ENCODE results near the gene SIMC1. TPM values are rescaled to one million over a fixed set of nuclear protein-coding genes. Genes with fewer than 3 reads are reported as not detected.

SIMC1 gene
- total and polyA plus RNA-seq, 2 of the 4 experiments (the other 2 are of a cell fraction): 8.2 to 11.7 TPM

- CTCF ChIA-PET: interaction anchor here (1.0 kb wide), 1 partner anchor 12 kb away, joined by 3 read pairs; no protein-coding TSS in a partner anchor
- no peak for TF ChIP-seq CHD1 (IDR thresholded peaks at IDR 0.05; ENCODE audit: low read depth, low read length)
- TF ChIP-seq FOS (IDR thresholded peaks at IDR 0.05; ENCODE audit: low read depth, low read length): no peak
- in situ Hi-C loops (cut with MboI; ENCODE audit: low sequenced_read_pairs) (no loop called here), intact Hi-C loops (cut with micrococcal nuclease) (loop anchor here (5.0 kb wide), 2 partner anchors 210 to 635 kb away; no protein-coding TSS in a partner anchor), dilution Hi-C loops (cut with HindIII; ENCODE audit: low sequenced_read_pairs, unreplicated experiment) (no loop called here)
- H3K4ac ChIP-seq (ENCODE audit: low read depth, low read length): peak overlapping the region; percentile 81
- peak overlapping the region; percentile 64; the same call in 1 of the 2 replicates for H3K9ac ChIP-seq (ENCODE audit: low read depth, low read length)
- peak overlapping the region; percentile 31 for H2BK5ac ChIP-seq (ENCODE audit: low read depth, low read length, poor library complexity, severe bottlenecking)
- H3K23ac ChIP-seq (ENCODE audit: low read depth, low read length): peak overlapping the region; percentile 70
- H3K14ac ChIP-seq (replicated peaks; ENCODE audit: low read depth, low read length): peak overlapping the region; percentile 94; the same call in 1 of the 2 replicates
- H2AK5ac ChIP-seq (ENCODE audit: low read depth, low read length): no peak overlapping the region
- H4K20me1 ChIP-seq (ENCODE audit: insufficient read depth, low read length): peaks cover 10% of the 10 kb centered on the region; the same call in 1 of the 2 replicates
- no peak overlapping the region for H3K27ac ChIP-seq (ENCODE audit: insufficient read depth, low read length)
- H3K4me1 ChIP-seq (ENCODE audit: control insufficient read depth, insufficient read depth, low read length): peaks cover 7% of the 10 kb centered on the region
- peak overlapping the region; percentile 73 to 93; a peak in 3 of 4 replicates for H4K8ac ChIP-seq (ENCODE audit: low read depth in 2 of 2, low read length in 2 of 2)
- peak overlapping the region; percentile 75 for H2AK9ac ChIP-seq (replicated peaks; ENCODE audit: low read depth, low read length, poor library complexity)
- peaks cover 4% of the 10 kb centered on the region for H3K9me1 ChIP-seq (ENCODE audit: insufficient read depth, low read length)
- H3K18ac ChIP-seq (ENCODE audit: low read depth, low read length): peak overlapping the region; percentile 67; the same call in 1 of the 2 replicates
- ATAC-seq (ENCODE audit: low read depth): no peak
- peak overlapping the region; percentile 87 for H4K5ac ChIP-seq (ENCODE audit: low read depth, low read length)
- no peak overlapping the region for H2BK15ac ChIP-seq (ENCODE audit: low read depth, low read length)
- H2AFZ ChIP-seq (replicated peaks; ENCODE audit: low read length, poor library complexity): peak overlapping the region; percentile 97
- H3K36me3 ChIP-seq (ENCODE audit: control insufficient read depth, insufficient read depth, low read length): peaks cover 3% of the 10 kb centered on the region
- BruUV-seq (replicated peaks): no TSS peak
- no peak overlapping the region for H2BK20ac ChIP-seq (ENCODE audit: low read depth, low read length)
- H3K4me3 ChIP-seq (ENCODE audit: insufficient read depth, low read depth, low read length): peak overlapping the region; percentile 90
- peak overlapping the region; percentile 47; the same call in 1 of the 2 replicates for H3K56ac ChIP-seq (ENCODE audit: extremely low read depth, insufficient read depth, low read length)
- no peak for DNase-seq
- H3K79me1 ChIP-seq (ENCODE audit: low read depth in 1 of 2, low read length in 2 of 2): peaks cover 18 to 30% of the 10 kb centered on the region in 2 experiments; a peak in 3 of 4 replicates
- WGBS, 2 experiments (ENCODE audit: extremely low coverage in 2 of 2, insufficient read length in 1 of 2): no CpG with 5 or more reads among the region's 8 CpGs
- H3K27me3 ChIP-seq (ENCODE audit: control insufficient read depth, insufficient read depth, low read length): no peaks in the 10 kb centered on the region
- H4K91ac ChIP-seq (ENCODE audit: insufficient read depth, low read depth, low read length): peak overlapping the region; percentile 88
- H3K4me2 ChIP-seq (ENCODE audit: low read depth, low read length): peak overlapping the region; percentile 98
- peak overlapping the region; percentile 65; the same call in 1 of the 2 replicates for H2BK120ac ChIP-seq (ENCODE audit: low read depth, low read length)
- H3K9me3 ChIP-seq (ENCODE audit: control insufficient read depth, insufficient read depth, low read length): no peaks in the 10 kb centered on the region
- POLR2A ChIA-PET (ENCODE audit: unreplicated experiment): interaction anchor here (0.6 kb wide), 1 partner anchor 762 kb away, joined by 6 read pairs; no protein-coding TSS in a partner anchor
These were observed 123.9 kb downstream of the SIMC1 start for GRCh38 chr5:176362233-176362490.

Data from IMR-90 (cell line).